Peyer's patch (tissue), 4 donors: ENCODE results near the gene TRPM8. TPM values are rescaled to one million over a fixed set of nuclear protein-coding genes. Genes with fewer than 3 reads are reported as not detected.

Experiments
- DNase-seq, 3 donors: peaks; one replicate each; pipeline ENCODE4 v3.0.0-alpha.2; 2017 to 2019
- H3K27ac ChIP-seq, 4 donors: fragments of 200-600 bp; sonication (generic); one replicate each; pipeline ENCODE4 v1.5.1; 2016 to 2019
- H3K27me3 ChIP-seq, 2 donors: fragments of 200-600 bp; sonication (generic); one replicate each; pipeline ENCODE4 v1.5.1; 2019
- H3K36me3 ChIP-seq, 3 donors: fragments of 200-600 bp; sonication (generic); one replicate each; pipeline ENCODE4 v1.5.1; 2016 to 2019
- H3K4me1 ChIP-seq, 4 donors: fragments of 200-600 bp; sonication (generic); one replicate each; pipeline ENCODE4 v1.5.1; 2016 to 2019
- H3K4me3 ChIP-seq, 4 donors: fragments of 200-600 bp; sonication (generic); 1 replicate in 3 of 4; 2 replicates in 1 of 4; pipeline ENCODE4 v1.5.1; 2016 to 2019; ENCODE audit warnings: mild to moderate bottlenecking in 1 of 4
- H3K9me3 ChIP-seq, 4 donors: fragments of 200-600 bp; sonication (generic); one replicate each; pipeline ENCODE4 v1.5.1; 2016 to 2019; ENCODE audit warnings: mild to moderate bottlenecking in 1 of 4
- POLR2A ChIP-seq, 2 donors: fragments of 450-650 bp; IDR thresholded peaks; one replicate each; pipeline ENCODE4 v1.5.1; 2017; ENCODE audit warnings: antibody characterized with exemption in 2 of 2, mild to moderate bottlenecking in 2 of 2, moderate library complexity in 2 of 2
- total RNA-seq, 4 donors: library from RNA; depleted of rRNA; stranded (reverse); fragments of >200 nt; gene quantifications; one replicate each; pipeline ENCODE4 v1.1.0, GENCODE V29; 2016
- TF ChIP-seq, protein P1 (sequence below), 6 experiments: fragments of 450-650 bp in 4 of 6; fragments of 200-600 bp in 2 of 6; sonication (generic) in 1 of 6; IDR thresholded peaks; one replicate each; pipeline ENCODE4 v1.5.1; 2017 to 2019; ENCODE audit warnings: antibody characterized with exemption in 6 of 6, mild to moderate bottlenecking in 3 of 6, moderate library complexity in 1 of 6

TRPM8 gene
- total RNA-seq, 4 donors from 2014 or later, result not detected

DNA sequence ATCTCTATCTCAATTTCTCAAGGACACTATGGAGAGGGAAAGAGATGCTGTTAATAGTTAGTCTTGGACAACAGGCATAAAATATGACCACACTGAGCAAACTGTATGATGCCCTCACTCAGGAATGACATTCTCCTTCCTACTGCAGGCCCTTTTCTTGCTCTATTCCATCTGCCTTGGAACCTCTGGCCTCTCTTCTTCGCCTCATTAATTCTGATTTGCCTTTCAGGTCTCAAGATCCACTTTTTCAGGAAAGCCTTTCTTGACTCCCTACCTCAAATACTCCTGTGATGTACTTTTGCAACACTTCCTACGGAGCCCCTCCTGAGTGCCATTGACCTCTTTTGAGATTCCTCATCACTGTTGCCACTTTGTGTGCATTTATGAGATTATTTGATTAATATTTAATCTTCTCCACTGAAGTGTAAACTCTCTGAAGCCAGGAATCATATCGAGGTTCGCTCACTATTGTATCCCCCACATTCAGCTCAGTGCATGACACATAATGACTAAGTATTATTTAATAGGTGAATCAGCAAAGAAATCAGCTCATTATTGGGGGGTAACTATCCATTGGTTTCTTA lies 112.1 kb downstream of the TRPM8 start:
- Histone ChIP-seq H3K27me3 (no peaks in the 10 kb centered on the region), H3K27ac (no peak overlapping the region), H3K4me3 (no peak overlapping the region), H3K36me3 (no peaks in the 10 kb centered on the region), H3K9me3 (no peaks in the 10 kb centered on the region), H3K4me1 (peaks cover 0 to 4% (median 0%) of the 10 kb centered on the region in 4 donors)
- DNase-seq, result no peak
- no peak for TF ChIP-seq POLR2A (IDR thresholded peaks at IDR 0.05)
- TF ChIP-seq, protein P1, sequence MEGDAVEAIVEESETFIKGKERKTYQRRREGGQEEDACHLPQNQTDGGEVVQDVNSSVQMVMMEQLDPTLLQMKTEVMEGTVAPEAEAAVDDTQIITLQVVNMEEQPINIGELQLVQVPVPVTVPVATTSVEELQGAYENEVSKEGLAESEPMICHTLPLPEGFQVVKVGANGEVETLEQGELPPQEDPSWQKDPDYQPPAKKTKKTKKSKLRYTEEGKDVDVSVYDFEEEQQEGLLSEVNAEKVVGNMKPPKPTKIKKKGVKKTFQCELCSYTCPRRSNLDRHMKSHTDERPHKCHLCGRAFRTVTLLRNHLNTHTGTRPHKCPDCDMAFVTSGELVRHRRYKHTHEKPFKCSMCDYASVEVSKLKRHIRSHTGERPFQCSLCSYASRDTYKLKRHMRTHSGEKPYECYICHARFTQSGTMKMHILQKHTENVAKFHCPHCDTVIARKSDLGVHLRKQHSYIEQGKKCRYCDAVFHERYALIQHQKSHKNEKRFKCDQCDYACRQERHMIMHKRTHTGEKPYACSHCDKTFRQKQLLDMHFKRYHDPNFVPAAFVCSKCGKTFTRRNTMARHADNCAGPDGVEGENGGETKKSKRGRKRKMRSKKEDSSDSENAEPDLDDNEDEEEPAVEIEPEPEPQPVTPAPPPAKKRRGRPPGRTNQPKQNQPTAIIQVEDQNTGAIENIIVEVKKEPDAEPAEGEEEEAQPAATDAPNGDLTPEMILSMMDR (IDR thresholded peaks at IDR 0.05), result no peak

DNA sequence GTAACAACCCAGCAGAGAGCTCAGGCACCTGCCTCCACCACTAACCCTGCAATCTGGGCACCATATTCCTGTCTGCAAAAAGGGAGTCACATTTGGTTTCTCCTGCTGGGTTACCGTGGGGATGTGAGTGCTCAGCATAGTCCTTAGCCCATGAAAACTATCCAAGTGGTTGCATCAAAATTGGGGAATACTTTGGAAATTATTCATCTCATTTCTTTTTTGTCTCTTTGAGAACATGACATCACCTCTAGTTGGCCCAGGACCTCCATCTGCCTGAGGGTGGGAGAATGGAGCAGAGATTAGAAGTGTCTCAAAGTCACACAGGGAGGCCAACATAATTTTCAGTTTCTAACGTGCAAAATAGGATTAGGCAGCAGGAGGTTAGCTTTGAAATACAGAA lies 114.0 kb downstream of the TRPM8 start:
- no peaks in the 10 kb centered on the region for H3K27me3 ChIP-seq
- H3K4me1 ChIP-seq, result no peaks in the 10 kb centered on the region
- no peak for DNase-seq
- H3K36me3 ChIP-seq, result no peaks in the 10 kb centered on the region
- H3K27ac ChIP-seq, result peak overlapping the region in 1 of 4 donors; percentile 56
- TF ChIP-seq, protein P1 (IDR thresholded peaks at IDR 0.05), result no peak
- no peak for TF ChIP-seq POLR2A (IDR thresholded peaks at IDR 0.05)
- no peak overlapping the region for H3K4me3 ChIP-seq
- no peaks in the 10 kb centered on the region for H3K9me3 ChIP-seq

DNA sequence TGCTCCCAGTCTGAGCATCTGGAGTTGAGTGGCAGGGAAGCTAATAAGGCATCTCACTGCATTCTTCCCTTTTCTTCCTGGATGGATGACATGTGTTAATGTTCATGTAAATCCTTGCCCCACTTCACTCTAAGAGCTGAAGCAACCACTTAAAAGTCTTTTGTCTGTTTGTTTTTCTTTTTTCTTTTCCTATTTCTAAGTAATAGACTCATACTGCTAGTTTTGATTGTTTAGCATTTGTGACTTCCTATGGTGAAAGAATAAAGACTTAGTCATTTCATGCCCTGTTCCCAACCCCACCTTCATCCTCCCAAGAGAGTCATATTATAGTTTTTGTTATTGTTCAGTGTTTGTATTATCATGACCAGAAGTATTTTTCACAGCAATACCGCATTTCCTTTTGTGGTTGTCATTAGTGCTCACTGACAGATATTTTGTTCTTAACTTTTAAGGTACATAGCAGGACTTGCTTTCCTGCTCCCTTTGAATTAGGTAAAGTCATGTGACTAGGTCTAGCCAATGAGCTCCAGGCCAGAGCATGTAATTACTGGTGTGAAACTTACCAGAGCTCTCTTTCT lies 115.2 kb downstream of the TRPM8 start:
- DNase-seq, result peak in 2 of 3 donors; percentile 54 to 78
- Histone ChIP-seq H3K4me3 (no peak overlapping the region), H3K4me1 (no peaks in the 10 kb centered on the region), H3K27ac (peak overlapping the region; percentile 32 to 56 (median 56)), H3K9me3 (no peaks in the 10 kb centered on the region), H3K36me3 (no peaks in the 10 kb centered on the region), H3K27me3 (no peaks in the 10 kb centered on the region)
- TF ChIP-seq POLR2A (IDR thresholded peaks at IDR 0.05), result no peak
- TF ChIP-seq, protein P1 (IDR thresholded peaks at IDR 0.05), result no peak

DNA sequence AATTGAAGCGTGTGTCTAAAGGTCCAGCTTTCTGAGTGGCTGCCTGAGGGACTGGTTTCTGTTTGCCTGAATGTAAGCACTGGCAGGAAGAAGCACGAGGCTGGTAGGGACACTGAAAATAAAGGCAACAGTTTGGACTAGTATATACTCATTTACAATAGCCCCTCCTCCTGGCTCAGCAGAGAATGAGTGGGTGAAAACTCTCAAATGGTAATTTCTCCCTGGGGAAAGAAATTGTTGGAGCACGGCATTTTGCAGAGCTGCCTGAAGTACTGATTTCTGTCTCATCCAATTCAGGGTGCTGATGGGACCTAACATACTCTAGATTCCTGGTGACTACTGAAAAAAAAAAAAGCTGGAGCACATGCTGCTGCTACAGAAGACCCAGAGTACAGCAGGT lies 116.0 kb downstream of the TRPM8 start:
- no peaks in the 10 kb centered on the region for H3K27me3 ChIP-seq
- no peaks in the 10 kb centered on the region for H3K36me3 ChIP-seq
- TF ChIP-seq, protein P1 (IDR thresholded peaks at IDR 0.05), result no peak
- no peak for TF ChIP-seq POLR2A (IDR thresholded peaks at IDR 0.05)
- no peaks in the 10 kb centered on the region for H3K9me3 ChIP-seq
- no peak for DNase-seq
- H3K27ac ChIP-seq, result peak overlapping the region in 2 of 4 donors; percentile 52 to 56
- H3K4me1 ChIP-seq, result no peaks in the 10 kb centered on the region
- H3K4me3 ChIP-seq, result no peak overlapping the region

DNA sequence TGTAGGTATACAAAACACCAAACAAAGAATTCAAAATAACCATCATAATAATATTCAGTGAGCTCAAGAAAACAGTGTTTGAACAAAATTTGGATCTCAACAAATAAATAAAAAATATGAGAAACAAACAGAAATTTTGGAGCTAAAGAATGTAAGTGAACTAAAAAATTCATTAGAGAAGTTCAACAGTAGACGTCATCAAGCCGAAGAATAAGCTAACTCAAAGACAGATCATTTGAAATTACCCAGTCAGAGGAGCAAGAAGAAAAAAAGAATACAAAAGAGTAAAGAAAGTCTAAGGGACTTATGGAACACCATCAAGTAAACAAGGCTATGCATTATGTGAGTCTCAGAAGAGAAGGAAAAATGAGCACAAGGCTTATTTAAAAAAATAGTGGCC lies 116.7 kb downstream of the TRPM8 start:
- TF ChIP-seq POLR2A (IDR thresholded peaks at IDR 0.05), result no peak
- TF ChIP-seq, protein P1 (IDR thresholded peaks at IDR 0.05), result no peak
- no peaks in the 10 kb centered on the region for H3K9me3 ChIP-seq
- H3K27me3 ChIP-seq, result no peaks in the 10 kb centered on the region
- H3K36me3 ChIP-seq, result no peaks in the 10 kb centered on the region
- no peak for DNase-seq
- no peak overlapping the region for H3K27ac ChIP-seq
- no peaks in the 10 kb centered on the region for H3K4me1 ChIP-seq
- H3K4me3 ChIP-seq, result no peak overlapping the region
